ENCODE measurements around the gene TLK2. TPM values are rescaled to one million over a fixed set of nuclear protein-coding genes. Genes with fewer than 3 reads are reported as not detected.
"Not testable (repeated sequence)": the region's sequence is repeated elsewhere in the genome, so short reads cannot be mapped to it uniquely, and the experiment has no call there.

Gene TLK2
- total and polyA plus RNA-seq, 2 donors: 18.7 to 38.5 TPM

DNA sequence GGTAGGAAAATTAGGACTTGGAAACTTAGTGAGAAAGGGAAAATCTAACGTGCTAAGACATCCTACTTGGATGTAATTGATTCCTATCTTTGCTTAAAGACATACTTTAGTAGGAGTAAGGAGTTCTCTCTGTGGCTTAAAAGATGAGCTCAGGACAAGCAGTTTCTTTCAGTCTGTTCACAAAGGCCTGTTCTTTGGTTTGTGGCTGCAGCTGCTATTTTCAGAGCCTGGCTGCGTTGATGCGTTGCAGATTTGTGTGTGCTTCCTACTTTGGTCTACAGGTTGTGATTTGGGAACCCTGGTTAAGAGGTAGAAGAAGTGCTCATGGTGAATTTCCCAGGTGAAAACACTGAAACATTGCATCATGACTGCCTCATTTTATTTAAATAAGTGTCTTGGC lies 24.5 kb upstream of the TLK2 start:
- H3K36me3 ChIP-seq (ENCODE audit: control insufficient read depth in 2 of 2, insufficient read depth in 2 of 2, low read length in 1 of 2); H3K4me3 ChIP-seq (ENCODE audit: low read length in 2 of 2); H3K27me3 ChIP-seq (ENCODE audit: control insufficient read depth in 2 of 2, insufficient read depth in 1 of 2, low read length in 1 of 2); H3K27ac ChIP-seq (ENCODE audit: low read depth in 1 of 2, low read length in 1 of 2); H3K9me3 ChIP-seq (ENCODE audit: control insufficient read depth in 2 of 2, insufficient read depth in 1 of 2, low read length in 1 of 2); H3K4me1 ChIP-seq (ENCODE audit: control insufficient read depth in 2 of 2, insufficient read depth in 2 of 2, low read length in 2 of 2); DNase-seq (ENCODE audit: low read depth in 6 of 9, low spot score in 9 of 9): not testable (repeated sequence)
- WGBS: 40% methylated on average over 3 of the region's 3 CpGs

DNA sequence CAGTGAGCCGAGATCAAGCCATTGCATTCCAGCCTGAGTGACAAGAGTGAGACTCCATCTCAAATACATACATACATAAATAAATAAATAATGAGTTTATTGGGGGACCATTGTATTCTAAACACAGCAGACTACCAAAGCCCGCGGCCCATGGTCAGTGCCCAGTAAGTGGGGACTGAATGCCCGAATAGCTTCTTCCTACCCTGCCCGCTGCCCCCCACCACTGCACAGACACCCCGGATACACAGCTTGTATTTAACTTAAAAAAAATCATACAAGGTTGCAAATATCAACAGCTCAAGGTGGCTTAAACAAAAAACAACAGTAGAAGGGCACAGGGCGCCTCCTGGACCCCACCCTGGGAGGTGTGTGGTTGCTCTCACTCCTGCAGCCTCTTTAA lies 22.6 kb upstream of the TLK2 start:
- Histone ChIP-seq H3K27me3 (ENCODE audit: control insufficient read depth in 2 of 2, insufficient read depth in 1 of 2, low read length in 1 of 2) (no peaks in the 10 kb centered on the region), H3K36me3 (ENCODE audit: control insufficient read depth in 2 of 2, insufficient read depth in 2 of 2, low read length in 1 of 2) (no peaks in the 10 kb centered on the region), H3K4me1 (ENCODE audit: control insufficient read depth in 2 of 2, insufficient read depth in 2 of 2, low read length in 2 of 2) (no peaks in the 10 kb centered on the region), H3K9me3 (ENCODE audit: control insufficient read depth in 2 of 2, insufficient read depth in 1 of 2, low read length in 1 of 2) (no peaks in the 10 kb centered on the region), H3K27ac (ENCODE audit: low read depth in 1 of 2, low read length in 1 of 2) (no peak overlapping the region), H3K4me3 (ENCODE audit: low read length in 2 of 2) (no peak overlapping the region)
- WGBS: 97% methylated on average over 7 of the region's 7 CpGs
- no peak for DNase-seq (ENCODE audit: low read depth in 6 of 9, low spot score in 9 of 9)

DNA sequence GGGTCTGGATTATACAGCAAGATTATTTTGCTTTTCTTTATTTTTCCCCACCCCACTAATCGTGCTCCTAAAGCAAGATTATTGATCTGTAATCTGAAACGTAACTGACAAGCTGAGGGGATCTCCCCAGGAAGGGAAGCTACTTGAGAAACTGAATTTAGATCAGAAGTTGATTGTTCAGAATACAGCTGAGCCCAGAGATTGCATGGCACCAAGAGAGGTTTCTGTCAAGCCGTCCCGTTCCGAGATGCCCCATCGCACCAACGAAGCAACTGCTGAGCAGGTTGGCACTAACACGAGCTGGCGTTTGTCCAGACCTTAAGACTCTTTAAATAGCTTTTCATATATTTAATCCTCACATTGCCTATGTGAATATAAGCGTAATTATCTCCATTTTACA lies 20.1 kb upstream of the TLK2 start:
- H3K4me3 ChIP-seq (ENCODE audit: low read length in 2 of 2); DNase-seq (ENCODE audit: low read depth in 6 of 9, low spot score in 9 of 9); H3K4me1 ChIP-seq (ENCODE audit: control insufficient read depth in 2 of 2, insufficient read depth in 2 of 2, low read length in 2 of 2); H3K9me3 ChIP-seq (ENCODE audit: control insufficient read depth in 2 of 2, insufficient read depth in 1 of 2, low read length in 1 of 2); H3K36me3 ChIP-seq (ENCODE audit: control insufficient read depth in 2 of 2, insufficient read depth in 2 of 2, low read length in 1 of 2); H3K27ac ChIP-seq (ENCODE audit: low read depth in 1 of 2, low read length in 1 of 2); H3K27me3 ChIP-seq (ENCODE audit: control insufficient read depth in 2 of 2, insufficient read depth in 1 of 2, low read length in 1 of 2): not testable (repeated sequence)
- 93% methylated on average over 10 of the region's 10 CpGs for WGBS

GRCh38 chr17:62464422-62464821 lies 14.2 kb upstream of the TLK2 start:
- H3K9me3 ChIP-seq (ENCODE audit: control insufficient read depth in 2 of 2, insufficient read depth in 1 of 2, low read length in 1 of 2); H3K27ac ChIP-seq (ENCODE audit: low read depth in 1 of 2, low read length in 1 of 2); H3K36me3 ChIP-seq (ENCODE audit: control insufficient read depth in 2 of 2, insufficient read depth in 2 of 2, low read length in 1 of 2); H3K27me3 ChIP-seq (ENCODE audit: control insufficient read depth in 2 of 2, insufficient read depth in 1 of 2, low read length in 1 of 2); DNase-seq (ENCODE audit: low read depth in 6 of 9, low spot score in 9 of 9); H3K4me3 ChIP-seq (ENCODE audit: low read length in 2 of 2); H3K4me1 ChIP-seq (ENCODE audit: control insufficient read depth in 2 of 2, insufficient read depth in 2 of 2, low read length in 2 of 2): not testable (repeated sequence)
- WGBS: 92% methylated on average over 3 of the region's 3 CpGs

DNA sequence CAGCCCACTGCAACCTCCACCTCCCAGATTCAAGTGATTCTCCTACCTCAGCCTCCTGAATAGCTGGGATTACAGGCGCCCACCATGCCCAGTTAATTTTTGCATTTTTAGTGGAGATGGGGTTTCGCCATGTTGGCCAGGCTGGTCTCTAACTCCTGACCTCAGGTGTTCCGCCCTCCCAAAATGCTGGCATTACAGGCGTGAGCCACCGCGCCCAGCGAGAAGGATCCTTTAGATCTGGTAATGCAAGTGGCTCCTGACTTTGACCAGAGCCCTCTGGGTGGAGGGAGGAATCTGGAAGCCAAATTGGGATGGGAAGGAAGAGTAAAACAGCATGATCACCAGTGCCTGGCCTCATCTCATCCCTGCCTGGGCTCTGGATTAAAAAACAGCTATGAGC lies 13.4 kb upstream of the TLK2 start:
- WGBS: 99% methylated on average over 7 of the region's 7 CpGs
- H3K4me1 ChIP-seq (ENCODE audit: control insufficient read depth in 2 of 2, insufficient read depth in 2 of 2, low read length in 2 of 2); H3K9me3 ChIP-seq (ENCODE audit: control insufficient read depth in 2 of 2, insufficient read depth in 1 of 2, low read length in 1 of 2); H3K27ac ChIP-seq (ENCODE audit: low read depth in 1 of 2, low read length in 1 of 2); H3K27me3 ChIP-seq (ENCODE audit: control insufficient read depth in 2 of 2, insufficient read depth in 1 of 2, low read length in 1 of 2); H3K36me3 ChIP-seq (ENCODE audit: control insufficient read depth in 2 of 2, insufficient read depth in 2 of 2, low read length in 1 of 2); H3K4me3 ChIP-seq (ENCODE audit: low read length in 2 of 2); DNase-seq (ENCODE audit: low read depth in 6 of 9, low spot score in 9 of 9): not testable (repeated sequence)

GRCh38 chr17:62470666-62471379 lies 7.8 kb upstream of the TLK2 start:
- WGBS: 50% methylated on average over 6 of the region's 8 CpGs
- not testable (repeated sequence) for H3K4me1 ChIP-seq (ENCODE audit: control insufficient read depth in 2 of 2, insufficient read depth in 2 of 2, low read length in 2 of 2); H3K36me3 ChIP-seq (ENCODE audit: control insufficient read depth in 2 of 2, insufficient read depth in 2 of 2, low read length in 1 of 2); H3K4me3 ChIP-seq (ENCODE audit: low read length in 2 of 2); H3K27me3 ChIP-seq (ENCODE audit: control insufficient read depth in 2 of 2, insufficient read depth in 1 of 2, low read length in 1 of 2); H3K9me3 ChIP-seq (ENCODE audit: control insufficient read depth in 2 of 2, insufficient read depth in 1 of 2, low read length in 1 of 2)
- peak in 4 of 9 donors; percentile 11 to 60 (median 28) for DNase-seq (ENCODE audit: low read depth in 6 of 9, low spot score in 9 of 9)
- peak overlapping the region in 1 of 2 donors; percentile 31 for H3K27ac ChIP-seq (ENCODE audit: low read depth in 1 of 2, low read length in 1 of 2)

DNA sequence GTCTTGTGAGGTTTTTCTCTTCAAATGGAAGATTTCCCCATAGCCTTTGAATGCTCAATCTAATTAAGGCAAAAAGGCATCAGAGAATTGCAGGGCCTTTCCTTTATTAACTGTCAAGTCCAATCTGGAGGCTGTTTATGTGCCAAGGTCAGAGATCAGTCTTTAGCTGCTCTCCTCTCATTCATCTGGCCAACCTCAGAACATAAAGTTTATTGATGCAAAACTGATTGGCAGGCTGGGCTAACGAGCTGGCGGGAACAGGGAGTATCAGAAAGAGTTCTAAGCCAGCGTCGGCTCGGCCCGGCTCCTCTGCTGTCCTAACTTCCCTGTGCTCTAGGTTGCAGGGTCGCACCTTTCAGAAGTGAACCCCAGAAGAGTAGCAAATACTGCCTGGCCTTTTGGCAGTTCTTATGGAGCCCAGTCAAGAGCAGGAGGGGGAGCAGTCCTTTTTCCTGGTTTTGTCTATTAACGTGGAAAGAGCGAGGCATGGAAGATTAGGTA lies 7.2 kb upstream of the TLK2 start:
- not testable (repeated sequence) for H3K27ac ChIP-seq (ENCODE audit: low read depth in 1 of 2, low read length in 1 of 2)
- WGBS: 97% methylated on average over 9 of the region's 9 CpGs

DNA sequence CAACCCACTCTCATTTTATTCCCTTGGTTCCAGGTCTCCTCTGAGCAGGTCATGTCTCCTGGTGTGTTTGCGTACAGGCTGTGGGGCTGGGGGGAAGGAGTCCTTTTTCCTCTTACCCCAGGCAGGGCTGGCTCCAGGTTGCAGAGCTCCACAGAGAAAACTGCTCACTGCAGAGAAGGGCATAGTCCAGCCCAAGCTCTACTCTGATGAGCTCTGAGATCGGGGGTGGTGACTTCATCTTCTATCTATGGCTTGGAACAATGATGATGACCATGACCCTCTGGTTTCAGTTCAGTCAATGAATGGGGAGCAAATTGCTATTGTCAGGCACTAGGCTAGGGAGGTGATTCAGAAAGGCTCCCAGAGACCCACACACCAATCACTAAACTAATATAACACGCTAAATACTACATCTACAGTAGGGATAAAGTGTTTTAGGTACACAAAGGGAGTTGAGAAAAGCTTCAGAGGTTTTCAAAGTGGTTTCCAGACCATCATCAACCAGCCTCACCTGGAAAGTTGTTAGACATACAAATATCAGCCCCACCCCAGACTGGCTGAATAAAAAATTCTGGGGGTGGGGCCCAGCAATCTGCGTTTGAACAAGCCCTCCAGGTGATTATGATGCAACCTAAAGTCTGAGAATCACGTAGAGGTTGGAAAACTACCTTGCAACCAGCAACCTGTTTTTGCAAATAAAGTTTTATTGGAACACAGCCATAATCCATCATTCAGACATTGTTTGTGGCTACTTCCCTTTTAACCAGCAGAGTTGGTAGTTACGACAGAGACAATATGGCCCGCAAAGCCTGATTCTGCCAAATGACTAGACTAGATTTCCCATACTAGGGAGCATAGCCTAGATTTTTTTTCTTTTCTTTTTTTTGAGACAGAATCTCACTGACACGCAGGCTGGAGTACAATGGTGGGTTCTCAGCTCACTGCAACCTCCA lies 5.3 kb upstream of the TLK2 start:
- not testable (repeated sequence) for H3K9me3 ChIP-seq (ENCODE audit: control insufficient read depth in 2 of 2, insufficient read depth in 1 of 2, low read length in 1 of 2); H3K4me3 ChIP-seq (ENCODE audit: low read length in 2 of 2); H3K27ac ChIP-seq (ENCODE audit: low read depth in 1 of 2, low read length in 1 of 2); H3K36me3 ChIP-seq (ENCODE audit: control insufficient read depth in 2 of 2, insufficient read depth in 2 of 2, low read length in 1 of 2); DNase-seq (ENCODE audit: low read depth in 6 of 9, low spot score in 9 of 9); H3K27me3 ChIP-seq (ENCODE audit: control insufficient read depth in 2 of 2, insufficient read depth in 1 of 2, low read length in 1 of 2)
- 96% methylated on average over 8 of the region's 8 CpGs for WGBS
- H3K4me1 ChIP-seq (ENCODE audit: control insufficient read depth in 2 of 2, insufficient read depth in 2 of 2, low read length in 2 of 2): peaks cover 10% of the 10 kb centered on the region in 2 donors

More for the DNA sequence above, 7.2 kb upstream of the TLK2 start:
- not testable (repeated sequence) for H3K4me1 ChIP-seq (ENCODE audit: control insufficient read depth in 2 of 2, insufficient read depth in 2 of 2, low read length in 2 of 2); H3K9me3 ChIP-seq (ENCODE audit: control insufficient read depth in 2 of 2, insufficient read depth in 1 of 2, low read length in 1 of 2); DNase-seq (ENCODE audit: low read depth in 6 of 9, low spot score in 9 of 9); H3K4me3 ChIP-seq (ENCODE audit: low read length in 2 of 2); H3K27me3 ChIP-seq (ENCODE audit: control insufficient read depth in 2 of 2, insufficient read depth in 1 of 2, low read length in 1 of 2); H3K36me3 ChIP-seq (ENCODE audit: control insufficient read depth in 2 of 2, insufficient read depth in 2 of 2, low read length in 1 of 2)

DNA sequence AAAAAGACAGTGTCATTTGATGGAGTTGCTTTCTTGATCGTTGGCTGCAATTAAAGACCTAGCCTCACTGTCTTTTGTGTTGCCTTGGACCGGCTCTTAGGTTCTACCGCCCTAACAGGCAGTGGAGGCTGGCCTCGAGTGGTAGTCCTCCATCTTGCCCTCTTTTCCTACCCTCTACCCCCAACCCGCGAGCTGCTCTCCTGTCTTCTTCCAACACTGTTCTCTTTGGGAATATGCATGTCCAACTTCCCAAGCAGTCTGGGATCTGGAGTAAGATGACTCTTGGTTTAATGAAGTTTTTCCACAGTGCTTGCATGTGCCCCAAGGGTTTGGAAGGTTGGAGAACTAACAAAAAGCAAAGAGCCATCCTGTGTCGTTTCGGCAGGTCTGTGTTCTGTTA lies 1.5 kb upstream of the TLK2 start:
- whole genome bisulfite sequencing: 96% methylated on average over 8 of the region's 8 CpGs
- H3K36me3 ChIP-seq (ENCODE audit: control insufficient read depth in 2 of 2, insufficient read depth in 2 of 2, low read length in 1 of 2); H3K4me1 ChIP-seq (ENCODE audit: control insufficient read depth in 2 of 2, insufficient read depth in 2 of 2, low read length in 2 of 2); DNase-seq (ENCODE audit: low read depth in 6 of 9, low spot score in 9 of 9); H3K27ac ChIP-seq (ENCODE audit: low read depth in 1 of 2, low read length in 1 of 2); H3K9me3 ChIP-seq (ENCODE audit: control insufficient read depth in 2 of 2, insufficient read depth in 1 of 2, low read length in 1 of 2); H3K27me3 ChIP-seq (ENCODE audit: control insufficient read depth in 2 of 2, insufficient read depth in 1 of 2, low read length in 1 of 2): not testable (repeated sequence)
- peak overlapping the region in 1 of 2 donors; percentile 85 for H3K4me3 ChIP-seq (ENCODE audit: low read length in 2 of 2)

All from thymus (tissue), 11 donors.